Measurements from ENCODE around the gene ACKR3.

- TF ChIP-seq POLR2A (IDR thresholded peaks at IDR 0.05; ENCODE audit: low read depth) = no peak
- no peak for TF ChIP-seq CTCF (IDR thresholded peaks at IDR 0.05)
- TF ChIP-seq EP300 (IDR thresholded peaks at IDR 0.05) = no peak
- TF ChIP-seq POLR2AphosphoS5 (IDR thresholded peaks at IDR 0.05) = no peak
These were observed 43.0 kb upstream of the ACKR3 start for GRCh38 chr2:236526455-236527158.
